GM10248 (cell line): ENCODE data around the gene CRLF1.

ENCODE experiments used
- CTCF ChIA-PET: fragments of 300-600 bp; sonication (Branson Sonifier 250); formaldehyde crosslinking; extraction: SDS; loops from one replicate; lab custom pipeline; 2021; ENCODE audit warnings: antibody characterized with exemption; lab: Yijun Ruan, JAX
- POLR2A ChIA-PET: fragments of 350-650 bp; sonication (Branson Sonifier 250); formaldehyde crosslinking; extraction: SDS; loops from one replicate; lab custom pipeline; 2020; ENCODE audit warnings: antibody characterized with exemption; lab: Yijun Ruan, JAX
- DNase-seq: peaks from one replicate; pipeline ENCODE4 v3.0.0; 2012; ENCODE audit errors: extremely low spot score
- TF ChIP-seq, protein P1 (sequence below): IDR thresholded peaks from 2 replicates; pipeline ENCODE4 v1.5.1; 2012; ENCODE audit warnings: mild to moderate bottlenecking, low read depth; ENCODE audit errors: extremely low read depth, missing control alignments, control extremely low read depth

CRLF1 gene

DNA sequence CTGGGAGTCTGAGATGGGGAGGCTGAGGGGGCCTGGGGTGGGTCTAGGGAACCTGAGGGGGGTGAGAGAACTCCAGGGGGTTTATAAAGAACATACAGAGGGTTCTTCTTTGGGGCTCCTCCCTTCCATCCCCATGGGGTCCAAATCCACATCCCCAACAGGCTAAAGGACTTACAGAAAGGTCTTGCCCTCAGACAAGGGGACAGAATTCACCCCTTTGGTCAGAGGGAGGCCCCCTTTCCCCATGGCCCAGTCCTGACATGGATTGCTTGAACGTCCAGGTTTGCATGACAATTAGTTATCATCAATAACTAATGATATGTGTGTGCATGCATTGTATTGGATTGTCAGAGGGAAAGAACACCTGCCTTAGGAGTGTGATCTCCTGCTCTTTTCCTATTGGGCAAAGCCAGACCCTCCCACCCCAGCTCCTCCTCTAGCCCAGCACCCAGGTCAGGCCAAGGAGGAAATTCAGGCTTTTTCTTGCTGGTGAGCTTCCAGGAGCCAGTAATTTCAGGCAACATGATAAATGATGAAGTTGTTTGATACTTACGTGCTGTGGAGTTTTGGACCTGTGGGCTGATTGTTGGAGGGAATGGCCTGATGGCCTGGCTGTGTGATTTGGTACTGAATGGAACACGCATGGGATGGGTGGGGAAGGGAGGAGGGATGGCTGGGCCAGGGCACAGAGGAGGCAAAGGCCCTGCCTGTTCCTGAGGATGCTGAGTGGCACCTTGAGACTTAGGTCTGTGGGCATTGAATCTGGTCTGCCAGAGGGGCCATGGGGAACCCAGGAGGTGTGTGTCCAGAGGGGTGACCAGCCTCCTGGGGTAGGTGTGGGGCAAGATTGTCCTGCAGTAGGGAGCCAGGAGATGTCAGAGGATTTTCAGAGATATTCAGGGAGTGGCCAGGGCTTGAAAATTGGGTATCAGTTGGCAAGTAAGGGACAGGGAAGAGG lies 31.4 kb upstream of the CRLF1 start:
- ChIA-PET CTCF (interaction anchor here (1.2 kb wide), 1 partner anchor 38 kb away, joined by 3 read pairs; no protein-coding TSS in a partner anchor), POLR2A (no interaction called here)
- TF ChIP-seq, protein P1, sequence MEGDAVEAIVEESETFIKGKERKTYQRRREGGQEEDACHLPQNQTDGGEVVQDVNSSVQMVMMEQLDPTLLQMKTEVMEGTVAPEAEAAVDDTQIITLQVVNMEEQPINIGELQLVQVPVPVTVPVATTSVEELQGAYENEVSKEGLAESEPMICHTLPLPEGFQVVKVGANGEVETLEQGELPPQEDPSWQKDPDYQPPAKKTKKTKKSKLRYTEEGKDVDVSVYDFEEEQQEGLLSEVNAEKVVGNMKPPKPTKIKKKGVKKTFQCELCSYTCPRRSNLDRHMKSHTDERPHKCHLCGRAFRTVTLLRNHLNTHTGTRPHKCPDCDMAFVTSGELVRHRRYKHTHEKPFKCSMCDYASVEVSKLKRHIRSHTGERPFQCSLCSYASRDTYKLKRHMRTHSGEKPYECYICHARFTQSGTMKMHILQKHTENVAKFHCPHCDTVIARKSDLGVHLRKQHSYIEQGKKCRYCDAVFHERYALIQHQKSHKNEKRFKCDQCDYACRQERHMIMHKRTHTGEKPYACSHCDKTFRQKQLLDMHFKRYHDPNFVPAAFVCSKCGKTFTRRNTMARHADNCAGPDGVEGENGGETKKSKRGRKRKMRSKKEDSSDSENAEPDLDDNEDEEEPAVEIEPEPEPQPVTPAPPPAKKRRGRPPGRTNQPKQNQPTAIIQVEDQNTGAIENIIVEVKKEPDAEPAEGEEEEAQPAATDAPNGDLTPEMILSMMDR = no peak
- DNase-seq = no peak

DNA sequence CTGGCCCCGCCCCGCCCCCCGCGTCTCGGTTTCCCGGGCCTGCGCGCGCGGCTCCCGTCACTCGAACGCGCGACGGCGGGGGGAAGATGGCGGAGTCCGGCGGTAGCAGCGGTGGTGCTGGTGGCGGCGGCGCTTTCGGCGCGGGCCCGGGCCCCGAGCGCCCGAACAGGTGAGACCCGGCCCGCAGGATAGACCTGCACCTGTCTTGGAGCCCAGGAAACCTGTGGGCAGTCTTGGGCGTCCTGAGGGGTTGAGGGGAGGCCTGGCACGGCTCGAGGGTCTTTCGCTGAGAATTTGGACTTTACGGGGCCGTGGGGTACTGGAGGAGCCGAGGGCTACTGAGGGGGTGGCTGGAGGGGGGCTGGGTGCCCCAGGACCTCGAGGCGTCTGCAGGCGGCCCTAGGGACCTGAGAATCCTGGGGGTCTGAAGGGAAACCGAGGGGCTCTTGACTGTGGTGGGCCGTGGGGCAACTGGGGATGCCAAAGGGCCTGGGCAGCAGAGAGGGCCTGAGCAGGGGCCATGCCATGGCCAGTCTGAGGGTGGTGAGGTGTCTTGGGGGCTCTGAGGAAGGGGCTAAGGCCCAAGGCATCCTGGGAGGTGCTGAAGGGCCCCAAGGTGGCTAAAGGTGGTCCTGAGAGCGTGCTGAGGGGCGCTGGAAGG lies 30.5 kb upstream of the CRLF1 start, which contains the start of gene KLHL26:
TSS of gene KLHL26 (plus strand) at position 60 of the 661 bp plus-strand sequence. CDS start at position 87, 27 bp downstream.
- TF ChIP-seq, protein P1 = no peak
- no peak for DNase-seq
- CTCF ChIA-PET = no interaction called here
- POLR2A ChIA-PET = no interaction called here

DNA sequence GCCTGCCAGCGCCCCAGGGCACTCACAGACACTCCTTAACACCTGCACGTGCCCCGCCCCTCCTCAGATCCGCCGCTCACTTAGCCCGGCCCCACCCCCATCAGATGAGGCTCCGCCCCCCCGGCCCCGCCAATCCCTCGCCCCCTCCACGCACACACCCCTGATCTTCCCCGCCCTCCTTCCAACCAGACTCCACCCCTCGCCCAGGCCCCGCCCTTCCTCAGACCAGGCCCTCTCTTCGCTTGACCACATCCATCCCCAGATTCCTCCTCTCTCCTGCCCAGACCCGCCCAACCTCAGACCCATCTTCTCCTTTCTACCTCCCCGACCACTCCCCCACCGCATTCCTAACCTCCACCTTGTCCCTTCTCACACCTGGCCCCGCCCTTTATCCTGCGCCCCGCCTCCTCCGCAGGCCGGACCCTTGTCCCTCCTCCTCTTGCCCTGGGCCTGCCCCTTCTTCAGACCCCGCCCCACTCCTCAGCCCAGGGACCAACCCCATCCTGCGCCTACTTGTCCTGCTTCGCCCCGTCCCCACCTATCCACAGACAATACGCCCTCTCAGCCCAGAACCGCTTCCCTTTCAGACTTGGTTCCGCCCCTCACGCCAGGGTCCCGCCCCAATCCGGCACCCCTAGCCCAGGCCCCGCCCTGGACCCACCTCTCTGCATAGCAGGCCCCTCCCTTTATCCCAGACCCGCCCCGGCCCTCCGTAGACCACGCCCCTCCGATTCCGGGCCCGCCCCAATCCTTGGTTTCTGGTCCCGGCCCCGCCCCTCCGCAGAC lies 29.8 kb upstream of the CRLF1 start:
- peak; percentile 99 for DNase-seq
- ChIA-PET POLR2A (no interaction called here), CTCF (no interaction called here)
- TF ChIP-seq, protein P1 = no peak

DNA sequence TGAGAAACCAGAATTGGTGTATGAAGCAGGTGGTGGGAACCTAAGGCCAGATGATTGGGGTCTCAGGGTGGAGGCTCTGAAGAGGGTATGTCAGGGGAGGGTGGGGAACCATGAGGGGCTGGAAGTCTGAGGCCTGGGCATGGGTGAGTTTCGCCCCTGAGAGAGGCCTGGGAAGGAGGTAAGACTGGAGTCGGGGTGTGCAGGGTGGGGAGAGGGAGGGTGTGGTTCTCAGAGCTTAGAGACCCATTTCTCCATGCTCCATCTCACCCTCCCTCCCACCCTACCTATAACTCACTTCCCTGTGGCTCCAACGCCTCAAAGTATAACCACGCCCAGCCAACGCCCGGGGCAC lies 29.2 kb upstream of the CRLF1 start:
- TF ChIP-seq, protein P1 = no peak
- no peak for DNase-seq
- ChIA-PET POLR2A (interaction anchor here (1.2 kb wide), 1 partner anchor 57 kb away, joined by 3 read pairs; no protein-coding TSS in a partner anchor), CTCF (interaction anchor here (1.1 kb wide), 1 partner anchor 42 kb away, joined by 3 read pairs; no protein-coding TSS in a partner anchor)

DNA sequence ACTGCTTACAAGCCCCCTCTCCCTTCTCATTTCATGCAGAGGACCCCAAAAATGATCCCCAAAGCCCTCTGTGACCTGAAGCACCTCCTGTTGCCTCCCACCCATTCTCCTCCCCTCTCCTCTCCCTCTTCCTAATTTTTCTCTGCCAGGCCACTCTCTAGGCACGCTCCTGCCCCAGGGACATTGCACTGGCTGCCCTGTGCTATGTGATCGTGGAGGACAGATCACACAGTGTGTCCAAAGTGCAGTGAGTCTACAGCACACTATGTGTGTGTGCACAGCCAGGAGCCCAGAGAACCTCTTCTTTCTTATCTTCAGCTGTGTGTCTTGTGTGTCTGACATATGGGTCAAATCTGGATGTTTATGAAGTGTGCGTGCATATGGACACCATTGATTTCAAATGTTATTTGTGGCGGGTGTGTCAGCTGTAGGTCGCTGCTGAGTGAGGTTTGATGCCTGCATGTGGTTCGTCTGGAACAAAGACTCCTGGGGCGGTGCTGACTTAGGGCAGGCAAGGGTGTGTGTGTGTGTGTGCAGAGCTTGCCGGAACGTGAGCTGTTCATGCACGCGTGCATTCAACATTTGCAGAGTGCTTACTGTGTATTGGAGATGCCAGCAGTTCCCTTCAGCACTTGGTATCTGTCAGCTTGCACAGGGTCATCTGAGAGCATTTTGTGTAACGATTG lies 28.2 kb upstream of the CRLF1 start:
- TF ChIP-seq, protein P1 = no peak
- CTCF ChIA-PET = interaction anchor here (0.7 to 2.0 kb wide), 3 partner anchors 41 to 209 kb away, joined by 3 to 4 read pairs (median 3); partner anchors contain the start of gene REX1BD
- DNase-seq = no peak
- POLR2A ChIA-PET = interaction anchor here (1.2 kb wide), 1 partner anchor 56 kb away, joined by 3 read pairs; no protein-coding TSS in a partner anchor
